C1 segment of cervical spinal cord (tissue), 14 donors: Measurements from ENCODE around the gene INPP5K.
"Not testable (repeated sequence)": the region's sequence is repeated elsewhere in the genome, so short reads cannot be mapped to it uniquely, and the experiment has no call there.

ENCODE experiments used
- DNase-seq, 14 donors: peaks; one replicate each; lab custom pipeline; 2025; lab: John Stamatoyannopoulos, UW

The INPP5K gene

GRCh38 chr17:1516388-1517161 is at the start of gene INPP5K:
Gene INPP5K, minus strand, starts transcription at chr17:1516612. Its CDS starts 113 bp downstream, at chr17:1516499.
- DNase-seq = peak; percentile 56 to 98 (median 96)

DNA sequence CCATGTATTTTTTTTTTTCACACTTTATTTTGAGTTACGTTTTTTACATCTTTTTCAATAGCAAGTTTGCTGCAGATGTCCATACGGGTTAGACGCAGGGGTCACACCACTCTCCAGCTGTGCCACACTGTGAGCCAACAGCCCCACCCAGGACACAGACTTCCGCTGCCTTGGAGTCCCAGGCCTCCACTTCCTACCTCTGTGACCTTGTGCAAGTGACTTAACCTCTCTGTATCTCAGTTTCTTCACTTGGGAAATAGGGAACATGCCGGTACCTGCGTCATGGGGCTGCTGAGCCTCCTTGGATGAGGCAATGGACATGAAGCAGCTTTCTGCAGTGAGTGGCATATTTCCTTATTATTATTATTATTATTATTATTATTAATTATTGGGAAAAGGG is 49.5 kb upstream of the INPP5K start:
- DNase-seq = no peak

GRCh38 chr17:1563786-1564613 is 47.6 kb upstream of the INPP5K start:
- no peak for DNase-seq

GRCh38 chr17:1563471-1563785 is 47.0 kb upstream of the INPP5K start:
- DNase-seq = not testable (repeated sequence)

GRCh38 chr17:1562176-1562643 is 45.8 kb upstream of the INPP5K start:
- DNase-seq = peak in 6 of 14 donors; percentile 60 to 75 (median 72)

GRCh38 chr17:1561420-1562175 is 45.2 kb upstream of the INPP5K start:
- no peak for DNase-seq

GRCh38 chr17:1560858-1561355 is 44.5 kb upstream of the INPP5K start:
- DNase-seq = no peak

- no peak for DNase-seq
Measured at GRCh38 chr17:1560101-1560857, 43.9 kb upstream of the INPP5K start.

- DNase-seq = no peak
Measured at GRCh38 chr17:1559047-1560043, 42.9 kb upstream of the INPP5K start.

GRCh38 chr17:1558401-1558800 is 42.0 kb upstream of the INPP5K start:
- DNase-seq = no peak

DNA sequence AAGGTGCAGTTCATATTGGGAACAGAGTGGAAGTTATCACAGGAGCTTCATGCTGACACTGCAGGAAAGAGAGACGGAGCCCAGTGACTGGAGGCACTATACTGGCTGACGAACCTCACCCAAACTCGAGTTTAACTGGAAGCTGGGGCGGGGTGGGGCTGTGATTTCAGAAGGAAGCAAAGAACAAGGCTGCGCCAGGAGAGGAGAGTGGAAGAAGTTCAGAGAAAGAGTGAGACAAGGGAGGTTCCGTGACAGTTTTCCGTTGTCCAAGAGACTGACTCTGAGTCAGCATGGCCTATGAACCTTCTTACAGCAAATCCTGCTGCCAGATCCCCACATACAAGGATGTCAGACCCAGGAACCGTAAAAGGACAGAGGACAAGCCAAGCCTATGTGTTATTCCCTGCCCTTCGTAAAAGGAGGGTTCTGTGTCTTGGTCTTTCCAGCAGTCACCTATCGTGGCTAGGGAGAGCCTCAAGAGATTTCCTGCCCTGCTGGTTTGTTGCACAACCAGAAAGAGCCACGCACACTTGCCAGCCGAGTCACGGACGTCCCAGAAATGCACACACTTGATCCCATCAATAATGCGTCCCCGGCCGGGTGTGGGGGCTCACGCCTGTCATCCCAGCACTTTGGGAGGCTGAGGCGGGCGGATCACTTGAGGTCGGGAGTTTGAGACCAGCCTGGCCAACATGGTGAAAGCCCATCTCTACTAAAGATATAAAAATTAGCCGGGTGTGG is 41.1 kb upstream of the INPP5K start:
- no peak for DNase-seq

GRCh38 chr17:1555651-1556471 is 39.4 kb upstream of the INPP5K start:
- peak in 5 of 14 donors; percentile 12 to 68 (median 32) for DNase-seq

DNA sequence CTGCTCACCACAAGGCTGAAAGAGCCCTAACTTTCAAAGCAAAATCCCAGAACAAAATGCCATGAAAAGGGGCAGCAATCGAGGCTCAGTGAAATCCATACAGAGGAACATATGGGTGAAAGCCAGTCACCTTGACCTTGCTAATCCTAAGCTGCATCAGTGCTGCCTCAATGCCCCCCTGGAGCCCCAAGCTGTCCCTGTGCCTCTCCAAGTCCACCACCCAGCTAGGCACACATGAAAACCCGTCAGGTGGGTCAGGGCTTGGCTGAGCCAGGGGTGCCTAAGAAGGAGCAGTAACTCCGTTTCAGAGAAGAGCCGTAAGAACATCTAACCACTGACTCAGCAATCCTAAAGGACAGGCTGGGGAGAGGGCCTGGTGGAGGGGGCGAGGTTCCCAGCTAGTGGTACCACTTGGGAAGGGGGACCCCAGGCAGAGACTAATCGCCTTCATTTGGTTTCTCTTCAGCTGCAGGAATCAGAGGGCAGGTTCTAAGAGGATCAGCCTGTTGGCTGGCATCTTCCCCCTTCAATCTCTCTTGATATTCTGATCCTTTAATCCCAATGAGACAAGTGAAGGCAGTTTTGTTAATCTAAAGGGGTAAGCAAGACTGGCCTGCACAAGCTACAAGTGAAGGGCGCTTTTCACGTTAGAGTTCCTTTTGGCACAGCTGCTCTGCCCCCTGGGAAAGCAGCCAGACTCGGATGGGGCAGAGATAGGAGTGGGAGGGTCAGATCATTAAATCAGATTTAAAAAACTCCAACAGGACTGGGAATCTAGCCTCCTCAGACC is 38.5 kb upstream of the INPP5K start:
- DNase-seq = no peak

GRCh38 chr17:1553354-1554266 is 37.2 kb upstream of the INPP5K start:
- no peak for DNase-seq

- DNase-seq = no peak
Measured at GRCh38 chr17:1552932-1553331, 36.5 kb upstream of the INPP5K start.

GRCh38 chr17:1551741-1552140 is 35.3 kb upstream of the INPP5K start:
- DNase-seq = no peak
